Right ventricle myocardium superior (tissue), 1 donor: ENCODE data around the gene SCFD2. TPM values are rescaled to one million over a fixed set of nuclear protein-coding genes. Genes with fewer than 3 reads are reported as not detected.
"Not testable (repeated sequence)": the region's sequence is repeated elsewhere in the genome, so short reads cannot be mapped to it uniquely, and the experiment has no call there.

Experiments used
- ATAC-seq: fragments of 200-7000 bp; cut with Tn5 transposase; one replicate; pipeline ENCODE4 v1.9.1; 2020; ENCODE audit warnings: mild to moderate bottlenecking; ENCODE audit not compliant: poor library complexity
- DNase-seq: peaks from one replicate; pipeline ENCODE4 v3.0.0-alpha.2; 2020
- intact Hi-C: fragments of 100-400 bp; cut with DNase I; formaldehyde crosslinking; loops from one replicate; pipeline ENCODE4 v1.11.2; 2022
- total RNA-seq: library from RNA; stranded (reverse); fragmentation: NEBNext Ultra II Directional; extraction: Animal tissue kit (Norgen Biotek cat#: 25700); gene quantifications from one replicate; pipeline ENCODE4 v1.2.1, GENCODE V29; 2021
- donor health status: DM: no; HTN: yes; CAD: no; lungs with severe emphysema.

The SCFD2 gene
- total RNA-seq, 1 donor from 2014 or later: 9.1 TPM

DNA sequence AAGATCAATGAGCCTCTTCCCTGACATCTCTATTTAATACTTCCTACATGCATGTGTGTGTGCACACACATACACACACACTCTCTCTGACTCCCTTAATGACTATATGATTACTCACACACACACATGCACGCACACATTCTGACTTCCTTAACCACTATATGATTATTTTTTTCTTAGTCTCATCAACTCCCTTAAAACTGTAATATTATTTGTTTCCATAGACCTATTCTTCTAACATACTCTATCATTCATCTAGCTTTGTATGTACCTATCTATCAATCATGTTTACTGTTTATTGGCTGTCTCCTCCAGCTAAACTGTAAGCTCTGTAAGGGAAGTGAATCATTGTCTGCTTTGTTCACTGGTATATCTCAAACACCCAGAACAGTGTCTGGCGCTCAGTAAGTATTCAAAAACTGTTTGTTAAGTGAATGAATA, 267.2 kb downstream of the SCFD2 start:
- intact Hi-C loops: no loop called here
- DNase-seq (no peak), ATAC-seq (no peak)

DNA sequence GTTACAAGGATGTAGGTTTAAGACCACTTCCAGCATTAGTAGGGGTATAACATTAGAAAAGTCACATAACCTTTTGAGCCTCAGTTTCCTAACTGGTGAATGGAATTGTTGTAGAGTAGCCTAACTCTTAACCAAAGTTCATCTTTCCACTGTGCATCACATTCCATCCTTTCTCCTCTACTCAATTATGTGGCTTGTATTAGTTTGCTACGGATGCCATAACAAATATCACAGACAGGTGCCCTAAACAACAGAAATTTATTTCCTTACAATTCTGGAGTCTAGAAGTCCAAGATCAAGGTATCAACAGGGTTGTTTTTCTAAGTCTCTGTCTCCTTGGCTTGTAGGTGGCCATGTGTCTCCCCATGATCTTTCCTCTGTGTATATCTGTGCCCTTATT, 271.8 kb downstream of the SCFD2 start:
- DNase-seq (no peak), ATAC-seq (no peak)
- intact Hi-C loops: no loop called here

DNA sequence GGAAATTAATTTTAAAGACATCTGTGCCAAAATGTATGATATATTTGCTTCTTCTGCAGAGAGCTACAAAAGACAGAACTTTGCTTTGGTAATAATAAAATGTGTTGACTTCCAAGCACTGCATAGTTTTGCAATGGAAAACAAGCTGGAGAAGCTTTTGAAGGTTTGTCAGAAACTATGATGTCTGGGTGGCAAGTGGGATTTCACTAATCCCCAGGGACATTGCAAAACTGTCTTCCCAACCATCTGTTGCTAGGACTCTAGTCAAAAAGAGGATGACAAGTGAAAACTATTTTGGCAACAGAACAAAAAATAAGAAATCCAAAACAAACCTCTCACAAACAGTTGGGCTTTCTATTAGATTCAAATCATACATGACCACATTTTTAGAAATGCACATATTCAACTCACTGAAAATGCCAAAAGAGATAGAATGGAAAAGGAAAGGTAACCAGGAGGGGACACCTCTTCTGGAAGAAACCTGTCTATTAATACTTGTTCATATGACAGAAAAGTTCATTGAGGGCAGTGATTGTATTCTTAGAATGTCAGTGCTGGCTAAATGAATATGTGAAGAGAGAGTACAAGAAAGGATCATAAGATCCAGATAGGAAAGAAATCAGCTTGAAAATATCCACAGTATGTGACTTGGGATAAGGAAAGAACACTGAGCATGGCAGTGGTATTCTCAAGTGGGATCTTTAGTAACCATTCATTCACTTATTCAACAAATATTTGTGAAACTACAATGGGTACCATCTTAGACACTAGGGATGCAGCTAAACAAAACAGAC, 275.7 kb downstream of the SCFD2 start:
- DNase-seq (no peak), ATAC-seq (peak; percentile 72)
- intact Hi-C loops: no loop called here

DNA sequence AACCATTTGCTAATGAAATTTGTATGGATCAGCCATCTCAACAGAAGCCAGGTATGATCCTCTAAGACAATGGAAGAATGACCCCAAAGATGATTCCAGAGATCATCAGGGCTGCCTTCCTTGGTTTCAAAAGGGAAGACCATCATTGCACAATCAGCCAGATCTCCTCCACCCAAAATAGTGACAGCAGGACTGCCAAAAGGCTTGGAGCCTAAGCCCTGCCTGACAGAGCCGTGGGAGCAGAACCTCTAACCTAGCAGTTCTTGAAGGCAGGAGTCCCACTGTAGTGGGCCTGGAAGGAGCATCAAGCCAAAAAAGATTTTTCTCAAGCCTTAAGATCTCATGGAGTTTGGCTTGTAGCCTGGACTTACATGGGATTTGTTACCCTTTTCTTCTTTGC, 277.7 kb downstream of the SCFD2 start:
- intact Hi-C loops: no loop called here
- DNase-seq (no peak), ATAC-seq (peak; percentile 39)

DNA sequence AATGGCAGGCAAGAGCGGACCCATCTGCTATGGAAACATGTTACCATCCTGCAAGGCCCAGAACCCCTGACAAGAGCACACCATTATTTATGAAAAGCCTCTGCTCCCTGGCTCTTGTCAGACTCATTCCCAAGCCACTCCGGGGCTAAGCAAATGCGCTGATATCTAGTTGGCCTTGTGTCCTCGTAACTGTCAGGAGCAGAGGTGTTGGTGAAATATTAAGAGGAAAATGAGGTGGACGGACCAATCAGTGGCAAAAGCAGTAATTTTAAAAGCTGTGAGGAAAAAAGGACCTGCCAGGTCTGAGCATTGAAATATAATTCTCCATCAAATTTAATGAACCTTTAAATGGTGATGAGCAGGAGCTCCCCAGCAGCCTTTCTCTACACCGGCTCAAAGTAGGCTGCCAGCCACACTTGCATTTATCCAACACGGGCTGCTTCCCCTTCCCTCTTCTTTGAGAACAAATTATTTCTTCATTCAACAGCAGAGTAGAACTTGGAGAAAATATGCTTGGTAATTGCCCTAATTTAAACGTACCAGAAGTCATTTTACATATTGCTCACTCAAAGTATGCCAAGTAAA, 289.4 kb downstream of the SCFD2 start:
- DNase-seq (no peak), ATAC-seq (peak; percentile 94)
- intact Hi-C loops: no loop called here

DNA sequence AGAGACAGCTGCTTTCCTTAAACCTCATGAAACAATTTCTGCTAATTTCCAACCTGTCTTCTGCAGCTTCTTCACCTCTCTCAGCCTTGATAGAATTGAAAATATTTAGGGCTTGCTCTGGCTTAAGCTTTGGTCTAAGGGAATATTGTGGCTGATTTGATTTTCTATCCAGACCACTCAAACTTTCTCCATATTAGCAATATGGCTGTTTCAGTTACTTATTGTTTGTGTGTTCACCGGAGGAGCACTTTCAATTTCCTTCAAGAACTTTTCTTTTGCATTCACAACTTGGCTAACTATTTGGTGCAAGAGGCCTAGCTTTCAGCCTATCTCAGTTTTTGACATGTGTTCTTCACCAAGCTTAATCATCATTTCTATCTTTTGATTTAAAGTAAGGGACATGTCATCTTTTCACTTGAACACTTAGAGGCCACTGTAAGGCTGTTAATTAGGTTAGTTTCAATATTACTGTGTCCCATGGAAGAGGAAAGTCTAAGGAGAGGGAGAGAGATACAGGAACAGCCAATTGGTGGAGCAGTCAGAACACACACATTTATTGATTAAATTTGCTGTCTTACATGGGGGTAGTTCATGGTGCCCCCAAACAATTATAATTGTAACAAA, 290.6 kb downstream of the SCFD2 start:
- ATAC-seq (no peak), DNase-seq (no peak)
- intact Hi-C loops: no loop called here

DNA sequence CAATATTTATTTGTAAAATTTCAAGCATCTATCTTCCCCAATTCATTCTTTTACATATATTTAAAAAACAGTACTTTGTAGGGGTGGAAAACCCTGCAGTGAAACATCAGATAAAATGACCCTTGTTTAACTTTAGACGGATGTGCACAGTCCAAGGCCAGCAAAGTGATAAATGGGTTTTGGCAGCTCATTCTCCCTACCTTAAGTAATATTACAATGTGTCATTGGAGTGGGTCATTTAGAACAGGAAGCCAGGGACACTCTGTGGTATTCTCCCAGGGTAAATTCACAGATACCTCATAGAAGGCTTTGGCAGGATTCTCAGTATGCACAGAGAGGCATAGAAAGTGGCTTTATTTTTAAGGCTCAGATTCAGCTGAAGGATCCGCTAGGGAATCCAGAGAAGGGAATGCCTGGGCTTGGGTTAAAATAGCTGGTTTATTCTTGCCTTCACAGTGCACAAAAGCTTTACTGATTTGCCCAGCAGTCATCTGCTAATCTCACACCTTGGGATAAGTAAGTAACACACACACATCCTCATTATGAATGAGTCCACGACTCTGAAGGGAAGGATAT, 297.0 kb downstream of the SCFD2 start:
- ATAC-seq: no peak
- DNase-seq: no peak
- intact Hi-C loops: no loop called here

DNA sequence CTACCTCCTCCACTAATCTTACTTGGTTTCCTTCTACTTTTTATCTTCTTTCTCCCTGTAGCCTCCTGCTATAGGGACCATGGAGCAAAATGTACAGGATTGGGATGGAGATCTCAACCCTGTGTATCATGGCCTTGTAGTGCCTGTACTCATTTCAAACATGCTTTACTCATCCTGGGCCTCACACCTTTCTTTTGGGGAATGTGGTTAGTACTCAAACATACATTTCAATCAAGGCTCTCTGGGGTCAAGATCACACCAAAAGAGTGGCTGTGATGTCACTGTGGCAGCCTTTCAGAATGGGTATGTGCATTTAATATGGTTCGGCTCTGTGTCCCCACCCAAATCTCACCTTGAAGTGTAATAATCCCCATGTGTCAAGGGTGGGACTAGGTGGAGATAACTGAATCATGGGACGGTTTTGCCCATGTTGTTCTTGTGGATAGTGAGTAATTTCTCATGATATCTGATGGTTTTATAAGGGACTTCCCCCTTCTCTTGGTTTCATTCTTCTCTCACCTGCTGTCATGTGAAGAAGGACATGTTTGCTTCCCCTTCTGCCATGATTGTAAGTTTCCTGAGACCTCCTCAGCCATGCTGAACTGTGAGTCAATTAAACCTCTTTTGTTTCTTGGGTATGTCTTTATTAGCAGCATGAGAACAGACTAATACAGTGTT, 298.6 kb downstream of the SCFD2 start:
- DNase-seq (no peak), ATAC-seq (no peak)
- intact Hi-C loops: no loop called here

DNA sequence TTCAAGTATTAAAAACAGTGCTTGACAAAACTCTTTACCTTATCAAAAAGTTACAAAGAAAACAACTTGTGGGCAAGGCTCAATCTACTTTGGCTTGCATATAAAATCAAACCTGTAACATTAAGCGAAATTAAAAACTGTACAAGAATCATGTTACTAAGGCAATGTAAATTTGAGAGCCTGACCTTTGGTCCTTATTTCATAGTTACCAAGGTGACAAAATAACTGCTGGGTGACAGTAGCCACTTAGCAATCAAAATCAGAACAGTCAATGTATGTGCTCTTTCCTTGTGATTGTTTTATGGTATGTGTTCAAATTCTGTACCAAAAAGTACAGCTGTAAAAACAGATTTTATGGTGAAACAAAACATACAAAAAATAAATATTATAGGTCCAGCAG, 299.7 kb downstream of the SCFD2 start:
- ATAC-seq: no peak
- DNase-seq: no peak
- intact Hi-C loops: no loop called here

DNA sequence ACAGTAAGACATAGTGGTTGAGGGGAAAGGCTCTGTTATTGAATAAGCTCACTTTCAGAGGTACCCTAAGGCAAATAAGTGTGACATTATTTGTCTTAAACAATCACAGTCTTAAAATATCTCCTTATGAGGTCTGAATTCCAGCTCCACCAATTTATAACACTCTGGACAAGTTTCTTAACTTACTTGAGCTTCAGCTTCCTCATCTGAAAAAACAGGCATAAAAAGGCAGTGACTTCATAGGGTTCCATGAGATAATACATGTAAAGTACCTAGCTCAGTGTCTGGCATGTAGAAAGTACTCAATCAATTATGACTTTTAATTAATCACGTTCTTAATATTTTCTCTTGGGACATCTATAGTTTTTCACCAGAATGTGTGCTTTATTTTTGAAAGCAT, 301.3 kb downstream of the SCFD2 start:
- intact Hi-C loops: no loop called here
- ATAC-seq (no peak), DNase-seq (no peak)

DNA sequence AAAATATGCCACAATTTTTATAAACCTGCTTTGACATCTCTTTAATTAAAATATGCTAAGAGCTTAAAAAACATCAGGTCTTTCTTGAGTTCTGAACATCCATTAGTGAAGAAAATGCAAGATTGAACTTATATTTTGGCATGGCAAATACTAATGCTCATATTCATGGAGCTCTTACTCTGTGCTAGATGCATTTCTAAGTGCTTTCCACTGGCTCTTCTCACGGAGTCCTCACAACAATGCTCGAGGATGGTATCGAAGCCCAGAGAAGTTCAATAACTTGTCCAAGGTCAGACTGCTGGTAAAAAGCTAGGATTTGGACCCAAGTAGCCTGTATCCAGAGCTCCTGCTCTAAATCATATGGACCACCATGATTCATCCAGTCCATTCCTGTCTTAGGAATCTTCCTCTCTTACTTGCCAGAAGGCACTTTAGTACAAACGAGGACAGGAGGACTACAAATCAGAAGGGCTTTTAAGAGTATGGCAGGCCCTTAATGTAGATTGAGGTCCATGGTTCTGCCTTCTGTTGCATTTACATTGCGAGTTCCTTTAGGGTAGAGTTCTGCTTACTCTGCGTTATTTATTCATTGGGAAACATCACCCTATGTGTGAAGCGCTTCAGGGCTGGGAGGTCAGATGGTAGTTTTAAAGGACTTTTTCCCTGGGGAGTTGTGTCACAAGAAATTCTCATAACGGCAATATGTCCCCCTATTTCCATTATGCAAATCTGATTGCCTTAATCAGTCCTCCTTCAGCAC, 304.6 kb downstream of the SCFD2 start:
- intact Hi-C loops: no loop called here

DNA sequence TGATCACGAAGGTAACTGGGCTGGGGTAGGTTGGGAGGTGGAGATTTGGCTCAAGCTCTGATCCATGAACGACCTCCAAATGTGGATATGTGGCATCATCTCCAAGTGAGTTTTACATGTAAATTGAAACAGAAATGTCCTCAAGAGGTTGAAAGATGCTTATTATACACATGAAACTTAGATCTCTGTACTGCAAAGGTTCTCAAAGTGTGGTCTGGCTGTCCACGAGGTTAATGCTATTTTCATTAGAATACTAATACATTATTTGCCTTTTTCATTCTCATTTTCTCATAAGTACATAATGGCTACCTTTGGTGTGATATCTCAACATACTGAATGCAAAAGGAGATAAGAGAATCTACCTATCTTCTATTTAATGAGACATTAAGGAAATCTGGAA, 305.6 kb downstream of the SCFD2 start:
- ATAC-seq (no peak), DNase-seq (no peak)
- intact Hi-C loops: no loop called here

More for the DNA sequence above, 304.6 kb downstream of the SCFD2 start:
- DNase-seq (no peak), ATAC-seq (no peak)

DNA sequence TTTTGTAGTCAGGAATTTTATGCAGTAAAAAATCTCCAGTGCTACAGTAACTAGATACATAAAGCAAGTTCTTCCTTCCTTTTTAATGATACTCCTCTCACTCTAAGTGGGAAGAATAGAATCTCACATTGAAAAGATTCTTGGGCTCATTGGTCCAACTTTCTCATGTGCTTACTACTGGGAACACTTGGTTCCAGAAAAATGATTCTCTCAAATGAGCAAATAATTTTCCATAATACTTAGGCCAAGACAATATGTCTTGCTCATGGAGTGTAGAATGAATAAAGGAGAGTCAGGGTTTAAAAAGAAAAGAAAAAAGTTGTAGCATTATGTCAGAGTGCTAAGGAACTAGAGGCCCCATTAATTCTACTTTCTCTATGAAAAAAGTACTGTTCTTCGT, 306.0 kb downstream of the SCFD2 start:
- intact Hi-C loops: no loop called here
- no peak for DNase-seq

DNA sequence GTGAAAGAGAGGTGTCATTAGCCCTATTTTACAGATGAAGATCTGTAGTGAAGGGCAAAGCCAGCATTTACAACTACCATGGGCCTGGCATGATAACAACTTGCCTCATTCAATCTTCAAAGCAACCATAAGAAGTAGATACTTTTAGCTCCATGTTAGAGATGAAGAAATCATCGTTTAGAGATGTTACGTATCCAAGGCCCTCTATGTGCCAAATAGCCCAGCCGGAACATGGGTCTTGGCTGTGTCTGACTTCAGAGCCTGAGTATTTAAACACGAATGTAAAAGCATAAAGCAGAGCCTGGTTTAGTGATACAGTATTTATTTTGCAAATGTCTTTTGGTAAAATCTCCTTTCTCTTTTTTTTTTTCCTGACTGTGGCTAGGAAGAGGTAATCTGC, 306.6 kb downstream of the SCFD2 start:
- DNase-seq (no peak), ATAC-seq (peak; percentile 42)
- intact Hi-C loops: no loop called here

More for the DNA sequence above, 306.0 kb downstream of the SCFD2 start:
- no peak for ATAC-seq

DNA sequence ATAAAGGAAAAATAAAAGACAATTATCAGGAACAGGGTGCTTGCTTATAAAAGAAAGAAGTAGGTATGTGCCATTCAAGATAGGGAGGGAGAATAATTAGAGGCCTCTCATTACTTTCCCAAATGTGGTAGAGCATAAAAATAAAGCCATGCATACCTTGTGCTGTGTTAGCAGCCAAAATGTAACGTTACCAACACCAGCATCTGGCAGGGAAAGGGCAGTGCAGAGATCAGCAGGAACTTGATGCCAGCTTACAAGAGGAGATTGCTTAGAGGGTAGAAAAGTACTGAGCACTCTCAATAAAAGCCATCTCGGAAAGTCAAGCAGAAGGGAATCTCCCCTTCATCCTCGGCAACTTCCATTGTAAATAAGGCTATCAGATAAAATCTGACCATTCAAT, 308.2 kb downstream of the SCFD2 start:
- intact Hi-C loops: no loop called here
- DNase-seq: no peak
- peak; percentile 94 for ATAC-seq

DNA sequence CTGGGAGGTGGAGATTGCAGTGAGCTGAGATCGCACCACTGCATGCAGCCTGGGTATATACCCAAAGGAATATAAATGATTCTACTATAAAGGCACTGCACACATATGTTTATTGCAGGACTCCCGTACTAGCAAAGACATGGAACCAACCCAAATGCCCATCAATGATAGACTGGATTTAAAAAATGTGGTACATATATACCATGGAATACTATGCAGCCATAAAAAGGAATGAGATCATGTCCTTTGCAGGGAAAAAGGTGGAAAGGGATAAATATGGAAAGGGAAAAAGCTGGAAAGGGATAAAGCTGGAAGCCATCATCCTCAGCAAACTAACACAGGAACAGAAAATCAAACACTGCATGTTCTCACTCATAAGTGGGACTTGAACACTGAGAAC, 308.8 kb downstream of the SCFD2 start:
- ATAC-seq, intact Hi-C loops, DNase-seq: not testable (repeated sequence)

DNA sequence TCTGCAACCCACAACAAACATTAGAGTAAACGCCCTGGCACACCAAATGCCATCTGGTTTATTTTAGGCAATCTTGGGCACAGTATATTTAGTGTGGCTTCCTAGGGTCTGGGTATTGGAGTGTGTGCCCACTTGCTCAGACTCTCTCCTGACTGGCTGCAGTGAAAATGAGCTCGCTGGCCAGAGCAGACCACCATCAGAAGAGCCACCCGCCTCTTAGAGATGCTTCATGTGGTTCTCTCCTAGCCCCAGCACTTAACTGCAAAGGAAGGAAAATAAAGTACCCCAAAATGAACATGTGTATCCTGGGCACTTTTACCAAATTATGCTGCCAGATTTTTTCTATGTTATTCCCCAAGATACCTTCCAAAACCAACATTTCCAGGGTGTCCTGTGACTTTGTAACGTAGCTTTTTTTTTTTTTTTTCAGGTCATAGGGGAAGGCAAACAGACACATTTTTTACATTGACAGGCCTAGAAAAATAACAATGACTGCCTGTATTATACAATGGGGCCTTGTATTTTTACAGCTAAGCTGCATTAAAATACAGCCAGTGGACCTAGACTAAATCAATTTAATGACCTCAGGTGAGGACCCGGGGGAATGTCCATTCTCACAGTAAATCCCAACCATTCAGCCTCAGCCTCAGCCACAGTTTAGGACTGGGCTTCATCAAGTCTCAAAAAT, 310.0 kb downstream of the SCFD2 start:
- no peak for ATAC-seq
- intact Hi-C loops: no loop called here
- no peak for DNase-seq

DNA sequence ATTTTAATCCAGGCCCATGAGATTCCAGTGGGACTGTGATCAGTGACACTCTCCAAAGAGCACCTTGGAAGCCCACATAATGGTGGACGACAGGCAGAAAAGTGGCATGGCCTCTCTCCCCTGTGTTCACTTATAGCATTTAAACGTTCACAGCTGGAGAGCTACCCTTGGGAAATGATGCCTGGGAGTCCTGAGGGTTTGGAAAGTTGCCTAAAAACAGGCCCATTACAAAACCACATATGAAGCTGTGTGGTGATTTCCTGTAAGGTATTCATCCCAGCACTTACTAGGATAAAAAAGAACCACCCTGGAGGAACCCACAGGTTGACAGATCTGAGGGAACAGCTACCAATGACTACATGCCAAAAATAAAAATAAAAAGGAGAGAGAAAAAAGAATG, 310.6 kb downstream of the SCFD2 start:
- intact Hi-C loops: no loop called here
- no peak for ATAC-seq
- no peak for DNase-seq
